Parathyroid adenoma (tissue), 2 donors: ENCODE results near the gene UBAP1.

Experiments
- H2AFZ ChIP-seq: fragments of 300-600 bp; sonication (generic); one replicate; pipeline ENCODE4 v1.7.0; 2017; ENCODE audit warnings: antibody characterized with exemption, mild to moderate bottlenecking
- H3K27ac ChIP-seq: fragments of 300-600 bp; sonication (generic); one replicate; pipeline ENCODE4 v1.7.0; 2017
- H3K27me3 ChIP-seq: fragments of 300-600 bp; sonication (generic); one replicate; pipeline ENCODE4 v1.7.0; 2017; ENCODE audit warnings: low read length; ENCODE audit not compliant: control insufficient read depth, insufficient read depth
- H3K36me3 ChIP-seq: fragments of 300-600 bp; sonication (generic); one replicate; pipeline ENCODE4 v1.7.0; 2017; ENCODE audit warnings: low read length; ENCODE audit not compliant: control insufficient read depth, insufficient read depth
- H3K4me1 ChIP-seq: fragments of 300-600 bp; sonication (generic); one replicate; pipeline ENCODE4 v1.7.0; 2017; ENCODE audit warnings: control low read depth
- H3K4me2 ChIP-seq: fragments of 300-600 bp; sonication (generic); one replicate; pipeline ENCODE4 v1.7.0; 2017; ENCODE audit warnings: low read length
- H3K4me3 ChIP-seq: fragments of 300-600 bp; sonication (generic); one replicate; pipeline ENCODE4 v1.7.0; 2017; ENCODE audit warnings: low read depth, low read length
- H3K79me2 ChIP-seq: fragments of 300-600 bp; sonication (generic); one replicate; pipeline ENCODE4 v1.7.0; 2017; ENCODE audit warnings: control low read depth
- H3K9ac ChIP-seq: fragments of 300-600 bp; sonication (generic); one replicate; pipeline ENCODE4 v1.7.0; 2017; ENCODE audit warnings: mild to moderate bottlenecking
- H3K9me3 ChIP-seq: fragments of 300-600 bp; sonication (generic); one replicate; pipeline ENCODE4 v1.7.0; 2017; ENCODE audit warnings: low read length; ENCODE audit not compliant: control insufficient read depth
- TF ChIP-seq, protein P1 (sequence below): fragments of 300-600 bp; sonication (generic); IDR thresholded peaks from one replicate; pipeline ENCODE4 v1.7.0; 2017; ENCODE audit warnings: antibody characterized with exemption, mild to moderate bottlenecking
- donor health status: primary hyperparathyroidism.

Gene UBAP1

GRCh38 chr9:34154057-34154456 lies 24.8 kb upstream of the UBAP1 start:
- Histone ChIP-seq H3K4me3 (no peak overlapping the region), H3K4me1 (no peaks in the 10 kb centered on the region), H3K9me3 (no peaks in the 10 kb centered on the region), H3K79me2 (no peaks in the 10 kb centered on the region), H3K9ac (no peak overlapping the region), H3K27ac (no peak overlapping the region), H3K4me2 (no peak overlapping the region), H2AFZ (no peak overlapping the region), H3K27me3 (no peaks in the 10 kb centered on the region), H3K36me3 (no peaks in the 10 kb centered on the region)
- TF ChIP-seq, protein P1, sequence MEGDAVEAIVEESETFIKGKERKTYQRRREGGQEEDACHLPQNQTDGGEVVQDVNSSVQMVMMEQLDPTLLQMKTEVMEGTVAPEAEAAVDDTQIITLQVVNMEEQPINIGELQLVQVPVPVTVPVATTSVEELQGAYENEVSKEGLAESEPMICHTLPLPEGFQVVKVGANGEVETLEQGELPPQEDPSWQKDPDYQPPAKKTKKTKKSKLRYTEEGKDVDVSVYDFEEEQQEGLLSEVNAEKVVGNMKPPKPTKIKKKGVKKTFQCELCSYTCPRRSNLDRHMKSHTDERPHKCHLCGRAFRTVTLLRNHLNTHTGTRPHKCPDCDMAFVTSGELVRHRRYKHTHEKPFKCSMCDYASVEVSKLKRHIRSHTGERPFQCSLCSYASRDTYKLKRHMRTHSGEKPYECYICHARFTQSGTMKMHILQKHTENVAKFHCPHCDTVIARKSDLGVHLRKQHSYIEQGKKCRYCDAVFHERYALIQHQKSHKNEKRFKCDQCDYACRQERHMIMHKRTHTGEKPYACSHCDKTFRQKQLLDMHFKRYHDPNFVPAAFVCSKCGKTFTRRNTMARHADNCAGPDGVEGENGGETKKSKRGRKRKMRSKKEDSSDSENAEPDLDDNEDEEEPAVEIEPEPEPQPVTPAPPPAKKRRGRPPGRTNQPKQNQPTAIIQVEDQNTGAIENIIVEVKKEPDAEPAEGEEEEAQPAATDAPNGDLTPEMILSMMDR = no peak

DNA sequence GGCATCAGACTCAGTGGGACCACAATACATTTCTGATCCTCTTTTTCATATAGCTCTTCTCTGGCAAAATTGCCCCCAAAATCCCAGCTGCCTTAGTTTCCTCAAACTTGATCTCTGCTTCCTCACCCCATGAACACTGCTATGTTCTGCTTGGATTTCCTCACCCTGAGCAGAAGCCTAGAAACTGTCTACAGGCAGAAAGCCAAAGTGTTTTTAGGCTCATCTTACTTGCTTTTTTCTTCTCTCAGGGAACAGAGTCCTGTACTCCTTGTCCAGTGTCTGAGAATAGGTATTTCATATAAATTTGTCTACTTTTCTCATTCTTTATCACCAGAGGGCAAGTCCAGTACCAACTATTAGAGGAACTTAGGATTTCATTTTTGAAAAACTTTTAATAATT lies 21.5 kb upstream of the UBAP1 start:
- Histone ChIP-seq H3K9ac (no peak overlapping the region), H3K27me3 (no peaks in the 10 kb centered on the region), H2AFZ (no peak overlapping the region), H3K9me3 (no peaks in the 10 kb centered on the region), H3K4me1 (no peaks in the 10 kb centered on the region), H3K4me2 (no peak overlapping the region), H3K36me3 (no peaks in the 10 kb centered on the region), H3K27ac (no peak overlapping the region), H3K79me2 (no peaks in the 10 kb centered on the region), H3K4me3 (no peak overlapping the region)
- TF ChIP-seq, protein P1 = no peak

- Histone ChIP-seq H3K9me3 (no peaks in the 10 kb centered on the region), H3K27ac (no peak overlapping the region), H3K9ac (no peak overlapping the region), H3K4me2 (no peak overlapping the region), H3K27me3 (no peaks in the 10 kb centered on the region), H2AFZ (no peak overlapping the region), H3K36me3 (no peaks in the 10 kb centered on the region), H3K79me2 (no peaks in the 10 kb centered on the region), H3K4me3 (no peak overlapping the region), H3K4me1 (no peaks in the 10 kb centered on the region)
- TF ChIP-seq, protein P1 = no peak
These were observed 20.9 kb upstream of the UBAP1 start for GRCh38 chr9:34157898-34158297.

GRCh38 chr9:34158362-34158869 lies 20.4 kb upstream of the UBAP1 start:
- H3K27ac ChIP-seq = no peak overlapping the region
- H3K4me2 ChIP-seq = no peak overlapping the region
- no peaks in the 10 kb centered on the region for H3K36me3 ChIP-seq

GRCh38 chr9:34163434-34163833 lies 15.4 kb upstream of the UBAP1 start:
- H3K4me1 ChIP-seq = no peaks in the 10 kb centered on the region
- H3K4me3 ChIP-seq = no peak overlapping the region
- no peak overlapping the region for H2AFZ ChIP-seq
- no peak overlapping the region for H3K9ac ChIP-seq
- H3K4me2 ChIP-seq = no peak overlapping the region
- no peak overlapping the region for H3K27ac ChIP-seq
- H3K36me3 ChIP-seq = no peaks in the 10 kb centered on the region
- no peaks in the 10 kb centered on the region for H3K27me3 ChIP-seq
- H3K9me3 ChIP-seq = no peaks in the 10 kb centered on the region
- TF ChIP-seq, protein P1 = no peak
- no peaks in the 10 kb centered on the region for H3K79me2 ChIP-seq

More at GRCh38 chr9:34158362-34158869, 20.4 kb upstream of the UBAP1 start:
- H3K9ac ChIP-seq = no peak overlapping the region
- H2AFZ ChIP-seq = no peak overlapping the region
- H3K4me1 ChIP-seq = no peaks in the 10 kb centered on the region
- H3K4me3 ChIP-seq = no peak overlapping the region
- no peaks in the 10 kb centered on the region for H3K79me2 ChIP-seq
- no peaks in the 10 kb centered on the region for H3K9me3 ChIP-seq
- no peaks in the 10 kb centered on the region for H3K27me3 ChIP-seq
- TF ChIP-seq, protein P1 = no peak
